Effector memory CD8-positive, alpha-beta T cell (primary cell): ENCODE data around the gene ANKRD35.

Experiments
- ATAC-seq: fragments of 150-1000 bp; cut with Tn5 transposase; replicated peaks from 2 replicates; pipeline ENCODE4 v1.10.0; 2021; ENCODE audit warnings: mild to moderate bottlenecking, moderate library complexity
- DNase-seq, 3 experiments: peaks; one replicate each; pipeline ENCODE4 v3.0.0; 2021
- H3K27ac Mint-ChIP-seq, 2 donors: one replicate each; pipeline ENCODE4 v1.8.0; 2022; ENCODE audit warnings: mild to moderate bottlenecking in 2 of 2, mixed read lengths in 2 of 2, moderate library complexity in 2 of 2
- H3K27me3 Mint-ChIP-seq, 2 donors: one replicate each; pipeline ENCODE4 v1.8.0; 2022; ENCODE audit warnings: mixed read lengths in 2 of 2
- H3K36me3 Mint-ChIP-seq: one replicate; pipeline ENCODE4 v1.8.0; 2022; ENCODE audit warnings: mild to moderate bottlenecking, moderate library complexity, mixed read lengths; ENCODE audit not compliant: insufficient read depth
- H3K4me1 Mint-ChIP-seq, 2 donors: one replicate each; pipeline ENCODE4 v1.8.0; 2022; ENCODE audit warnings: low read depth in 2 of 2, mixed read lengths in 2 of 2
- H3K4me3 Mint-ChIP-seq, 2 donors: one replicate each; pipeline ENCODE4 v1.8.0; 2022; ENCODE audit warnings: mild to moderate bottlenecking in 2 of 2, mixed read lengths in 2 of 2, moderate library complexity in 2 of 2
- H3K9me3 Mint-ChIP-seq, 2 donors: one replicate each; pipeline ENCODE4 v1.8.0; 2022; ENCODE audit warnings: mixed read lengths in 2 of 2

The ANKRD35 gene

DNA sequence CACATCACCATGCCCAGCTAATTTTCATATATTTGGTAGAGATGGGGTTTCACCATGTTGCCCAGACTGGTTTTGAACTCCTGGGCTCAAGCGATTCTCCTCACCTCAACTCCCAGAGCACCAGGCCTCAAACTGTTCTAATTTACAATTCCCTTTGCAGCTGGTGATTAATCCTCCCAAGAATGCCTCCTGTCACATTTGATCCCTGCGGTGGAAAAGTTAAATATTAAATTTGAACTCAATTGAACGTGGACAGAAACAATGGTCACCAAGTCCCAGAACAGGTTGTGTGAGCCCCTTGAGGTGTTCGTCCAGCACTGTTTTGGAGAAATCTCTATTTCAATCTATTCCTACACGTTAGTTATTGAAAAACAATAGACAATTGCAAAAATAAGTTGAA lies 2.0 kb upstream of the ANKRD35 start:
- no peak for DNase-seq
- no peak for ATAC-seq
- H3K27ac Mint-ChIP-seq: no peak overlapping the region

GRCh38 chr1:145886816-145887215 lies 1.1 kb upstream of the ANKRD35 start:
- Mint-ChIP-seq H3K9me3 (no peaks in the 10 kb centered on the region), H3K27me3 (peaks cover 13 to 36% of the 10 kb centered on the region in 2 donors), H3K4me3 (peak overlapping the region; percentile 25 to 74), H3K36me3 (no peaks in the 10 kb centered on the region), H3K27ac (no peak overlapping the region), H3K4me1 (peaks cover 11 to 16% of the 10 kb centered on the region in 2 donors)
- ATAC-seq (no peak), DNase-seq (no peak)

More for the DNA sequence above, 2.0 kb upstream of the ANKRD35 start:
- H3K27me3 Mint-ChIP-seq: peaks cover 13 to 30% of the 10 kb centered on the region in 2 donors
- no peaks in the 10 kb centered on the region for H3K9me3 Mint-ChIP-seq
- no peaks in the 10 kb centered on the region for H3K36me3 Mint-ChIP-seq
- peak overlapping the region in 1 of 2 donors; percentile 33 for H3K4me3 Mint-ChIP-seq
- peaks cover 11 to 16% of the 10 kb centered on the region in 2 donors for H3K4me1 Mint-ChIP-seq

GRCh38 chr1:145886390-145886789 lies 724 bp upstream of the ANKRD35 start:
- DNase-seq (no peak), ATAC-seq (no peak)
- Mint-ChIP-seq H3K4me1 (peaks cover 11 to 16% of the 10 kb centered on the region in 2 donors), H3K36me3 (no peaks in the 10 kb centered on the region), H3K4me3 (peak overlapping the region; percentile 69 to 74), H3K27ac (no peak overlapping the region), H3K9me3 (no peaks in the 10 kb centered on the region), H3K27me3 (peaks cover 13 to 36% of the 10 kb centered on the region in 2 donors)

- Mint-ChIP-seq H3K9me3 (no peaks in the 10 kb centered on the region), H3K27me3 (peaks cover 13 to 36% of the 10 kb centered on the region in 2 donors), H3K27ac (no peak overlapping the region), H3K4me3 (peak overlapping the region; percentile 69 to 74), H3K4me1 (peaks cover 11 to 16% of the 10 kb centered on the region in 2 donors), H3K36me3 (no peaks in the 10 kb centered on the region)
- ATAC-seq: no peak
- DNase-seq: no peak
Observed at GRCh38 chr1:145884675-145885074, 991 bp downstream of the ANKRD35 start.

DNA sequence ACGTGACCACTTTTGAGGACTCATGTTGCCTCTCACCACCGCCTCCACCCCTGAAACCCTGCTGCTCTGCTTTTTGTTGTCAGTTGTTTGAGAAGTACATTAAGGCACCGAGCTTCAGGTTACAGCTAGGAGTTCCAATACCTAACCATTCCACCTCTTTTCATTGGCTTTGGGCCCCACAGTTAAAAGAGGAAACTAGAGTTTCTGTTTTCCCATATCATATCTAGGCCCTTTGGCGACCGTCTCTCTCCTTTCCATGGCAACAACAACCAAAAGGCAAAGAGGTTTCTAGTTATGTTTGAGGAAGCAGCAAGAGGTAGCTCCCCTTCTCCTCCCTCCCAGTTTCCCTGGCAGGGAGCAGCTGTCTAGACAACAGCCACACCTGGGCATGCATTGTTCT lies 5.9 kb downstream of the ANKRD35 start:
- Mint-ChIP-seq H3K27me3 (peaks cover 14 to 51% of the 10 kb centered on the region in 2 donors), H3K4me3 (no peak overlapping the region), H3K4me1 (peaks cover 2% of the 10 kb centered on the region in 2 donors), H3K27ac (no peak overlapping the region), H3K9me3 (no peaks in the 10 kb centered on the region), H3K36me3 (no peaks in the 10 kb centered on the region)
- ATAC-seq (no peak), DNase-seq (no peak)

DNA sequence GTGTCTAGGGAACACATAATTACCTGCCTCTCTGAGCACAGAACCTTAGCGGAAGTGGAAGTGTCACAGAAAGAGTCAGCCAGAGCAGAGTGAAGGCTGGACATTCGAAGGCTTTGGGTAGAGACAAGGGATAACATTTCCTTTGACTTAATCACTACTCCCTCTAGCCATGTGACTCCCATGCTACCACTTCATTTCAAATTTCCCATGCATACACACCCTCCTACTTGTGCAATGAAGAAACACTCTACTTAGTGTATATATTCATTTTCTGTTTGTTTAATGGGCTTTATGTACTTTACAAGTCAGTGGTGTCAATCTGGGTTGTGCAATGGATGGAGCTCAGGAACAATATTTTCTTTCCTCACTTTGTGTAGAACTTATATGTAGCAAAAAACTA lies 6.9 kb downstream of the ANKRD35 start:
- DNase-seq: no peak
- Mint-ChIP-seq H3K4me3 (no peak overlapping the region), H3K27ac (no peak overlapping the region), H3K27me3 (peaks cover 8 to 41% of the 10 kb centered on the region in 2 donors), H3K36me3 (no peaks in the 10 kb centered on the region), H3K9me3 (no peaks in the 10 kb centered on the region), H3K4me1 (no peaks in the 10 kb centered on the region)
- no peak for ATAC-seq

GRCh38 chr1:145877923-145878486 lies 7.7 kb downstream of the ANKRD35 start:
- Mint-ChIP-seq H3K27ac (no peak overlapping the region), H3K4me1 (peaks cover 2% of the 10 kb centered on the region in 2 donors), H3K27me3 (peaks cover 8 to 39% of the 10 kb centered on the region in 2 donors), H3K36me3 (no peaks in the 10 kb centered on the region), H3K9me3 (no peaks in the 10 kb centered on the region), H3K4me3 (no peak overlapping the region)
- DNase-seq (no peak), ATAC-seq (no peak)

GRCh38 chr1:145874646-145875045 lies 11.0 kb downstream of the ANKRD35 start:
- H3K9me3 Mint-ChIP-seq: no peaks in the 10 kb centered on the region
- no peak overlapping the region for H3K27ac Mint-ChIP-seq
- DNase-seq (no peak), ATAC-seq (no peak)
- peaks cover 17 to 22% of the 10 kb centered on the region in 2 donors for H3K4me1 Mint-ChIP-seq
- no peaks in the 10 kb centered on the region for H3K36me3 Mint-ChIP-seq
- no peak overlapping the region for H3K4me3 Mint-ChIP-seq
- peaks cover 8 to 40% of the 10 kb centered on the region in 2 donors for H3K27me3 Mint-ChIP-seq

GRCh38 chr1:145871994-145872924 lies 13.4 kb downstream of the ANKRD35 start:
- peak overlapping the region in 1 of 2 donors; percentile 91 for H3K27ac Mint-ChIP-seq
- H3K27me3 Mint-ChIP-seq: peaks cover 9 to 31% of the 10 kb centered on the region in 2 donors
- H3K4me3 Mint-ChIP-seq: peak overlapping the region; percentile 78 to 81
- H3K4me1 Mint-ChIP-seq: peaks cover 17 to 22% of the 10 kb centered on the region in 2 donors
- DNase-seq (peak; percentile 21 to 30 (median 27)), ATAC-seq (peak; percentile 86)
- H3K36me3 Mint-ChIP-seq: no peaks in the 10 kb centered on the region
- no peaks in the 10 kb centered on the region for H3K9me3 Mint-ChIP-seq

DNA sequence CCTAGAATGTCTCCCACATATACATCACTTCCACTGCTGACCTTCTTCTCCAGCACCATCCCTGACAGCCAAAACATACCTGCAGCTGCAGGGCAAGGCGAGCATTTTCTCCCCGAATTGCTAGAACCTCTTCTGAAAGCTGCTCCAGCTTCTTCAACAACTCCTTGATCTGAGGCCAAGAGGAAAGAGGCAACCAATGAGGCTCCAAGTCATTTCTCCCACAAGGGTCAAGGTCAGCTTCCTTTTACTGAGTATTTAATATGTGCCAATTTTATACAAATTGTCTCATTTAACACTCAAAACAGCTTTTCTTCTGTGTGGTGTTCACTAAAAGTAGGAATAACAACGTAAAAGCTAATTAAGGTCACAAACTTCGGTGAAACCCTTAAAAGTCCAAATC lies 17.4 kb downstream of the ANKRD35 start:
- peaks cover 5 to 27% of the 10 kb centered on the region in 2 donors for H3K27me3 Mint-ChIP-seq
- DNase-seq: no peak
- no peak for ATAC-seq
- H3K27ac Mint-ChIP-seq: no peak overlapping the region
- no peaks in the 10 kb centered on the region for H3K9me3 Mint-ChIP-seq
- no peak overlapping the region for H3K4me3 Mint-ChIP-seq
- H3K4me1 Mint-ChIP-seq: peaks cover 17 to 22% of the 10 kb centered on the region in 2 donors
- peaks cover 5% of the 10 kb centered on the region for H3K36me3 Mint-ChIP-seq

DNA sequence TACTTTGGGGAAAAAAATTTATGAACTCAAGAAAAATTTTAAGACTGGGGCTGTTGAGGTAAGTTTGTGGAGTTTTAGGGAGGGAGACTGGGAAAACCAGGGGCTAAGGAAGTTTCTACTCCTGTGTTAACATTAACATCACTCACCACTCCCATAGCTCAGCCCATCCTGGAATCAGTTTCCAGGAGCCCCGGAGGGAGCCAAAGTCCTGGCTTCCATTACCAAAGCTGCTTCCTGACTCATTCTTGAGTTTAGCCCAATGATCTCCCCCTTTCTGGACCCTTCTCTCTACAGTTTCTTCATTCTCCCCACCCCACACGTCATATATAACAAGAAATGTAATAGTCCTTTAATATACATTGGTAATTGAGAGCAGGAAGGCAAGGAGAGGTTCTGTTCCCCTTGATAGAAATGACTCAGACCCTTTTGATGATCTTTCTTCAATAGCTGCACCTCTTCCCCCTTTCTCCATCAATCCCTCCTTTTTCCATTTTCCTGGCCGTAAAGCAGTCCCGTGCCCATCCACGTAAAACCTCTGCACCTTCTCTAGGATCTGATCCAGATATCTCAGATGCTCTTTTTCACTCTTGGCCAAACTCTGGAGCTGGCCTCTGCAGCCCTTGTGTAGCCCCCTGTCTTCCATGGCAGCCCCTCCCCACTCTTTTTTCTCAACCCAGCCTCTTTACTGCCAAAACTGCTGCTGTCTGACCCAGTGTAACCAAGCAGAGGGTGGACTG lies 22.2 kb downstream of the ANKRD35 start:
- peaks cover 6 to 8% of the 10 kb centered on the region in 2 donors for H3K4me1 Mint-ChIP-seq

DNA sequence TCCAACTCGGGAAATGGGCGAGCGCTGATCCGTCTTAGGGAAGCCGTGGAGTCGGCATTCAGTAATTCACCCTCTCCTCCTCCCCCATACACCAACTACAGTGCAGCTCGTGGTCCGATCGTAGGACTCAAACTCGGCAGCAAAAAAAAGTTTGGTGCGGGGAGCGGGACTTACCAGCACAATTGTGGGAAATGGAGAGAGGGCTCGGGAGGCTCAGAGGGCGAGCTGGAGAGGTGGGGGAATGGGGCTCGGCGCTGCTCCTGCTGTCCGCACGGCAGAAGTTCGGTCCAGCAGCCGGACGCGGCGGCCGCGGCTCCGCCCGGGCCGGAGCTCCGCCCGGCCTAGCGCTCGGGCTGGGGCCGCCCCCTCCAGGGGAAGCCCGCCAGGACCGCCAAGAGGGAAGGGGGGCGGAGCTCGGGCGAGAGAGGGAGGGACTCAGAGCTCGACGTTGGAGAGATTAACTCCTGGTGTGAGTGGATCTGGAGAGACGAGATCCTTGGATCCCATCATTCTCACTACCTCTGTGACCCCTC lies 26.1 kb downstream of the ANKRD35 start:
- Mint-ChIP-seq H3K27me3 (no peaks in the 10 kb centered on the region), H3K36me3 (peaks cover 16% of the 10 kb centered on the region), H3K9me3 (no peaks in the 10 kb centered on the region), H3K4me3 (peak overlapping the region; percentile 86 to 94), H3K27ac (peak overlapping the region; percentile 90 to 91), H3K4me1 (peaks cover 22 to 23% of the 10 kb centered on the region in 2 donors)
- ATAC-seq (peak; percentile 71), DNase-seq (peak; percentile 70 to 73 (median 71))

More for the DNA sequence above, 22.2 kb downstream of the ANKRD35 start:
- H3K9me3 Mint-ChIP-seq: no peaks in the 10 kb centered on the region
- H3K4me3 Mint-ChIP-seq: no peak overlapping the region
- ATAC-seq (no peak), DNase-seq (no peak)
- H3K27me3 Mint-ChIP-seq: peaks cover 5 to 15% of the 10 kb centered on the region in 2 donors
- H3K27ac Mint-ChIP-seq: no peak overlapping the region
- peaks cover 5% of the 10 kb centered on the region for H3K36me3 Mint-ChIP-seq
